Activated CD4-positive, alpha-beta T cell treated with anti-CD3 and anti-CD28 coated beads, Interleukin-2, Interleukin-4, amounts not matched to agents 100 ng/mL and 50 ng/mL, durations not matched to agents 16 hours and 8 hours (primary cell): Measurements from ENCODE around the gene TTC34.

ENCODE experiments used
- DNase-seq: peaks from one replicate; pipeline ENCODE4 v3.0.0-alpha.2; 2020; ENCODE audit warnings: low spot score

The TTC34 gene

DNA sequence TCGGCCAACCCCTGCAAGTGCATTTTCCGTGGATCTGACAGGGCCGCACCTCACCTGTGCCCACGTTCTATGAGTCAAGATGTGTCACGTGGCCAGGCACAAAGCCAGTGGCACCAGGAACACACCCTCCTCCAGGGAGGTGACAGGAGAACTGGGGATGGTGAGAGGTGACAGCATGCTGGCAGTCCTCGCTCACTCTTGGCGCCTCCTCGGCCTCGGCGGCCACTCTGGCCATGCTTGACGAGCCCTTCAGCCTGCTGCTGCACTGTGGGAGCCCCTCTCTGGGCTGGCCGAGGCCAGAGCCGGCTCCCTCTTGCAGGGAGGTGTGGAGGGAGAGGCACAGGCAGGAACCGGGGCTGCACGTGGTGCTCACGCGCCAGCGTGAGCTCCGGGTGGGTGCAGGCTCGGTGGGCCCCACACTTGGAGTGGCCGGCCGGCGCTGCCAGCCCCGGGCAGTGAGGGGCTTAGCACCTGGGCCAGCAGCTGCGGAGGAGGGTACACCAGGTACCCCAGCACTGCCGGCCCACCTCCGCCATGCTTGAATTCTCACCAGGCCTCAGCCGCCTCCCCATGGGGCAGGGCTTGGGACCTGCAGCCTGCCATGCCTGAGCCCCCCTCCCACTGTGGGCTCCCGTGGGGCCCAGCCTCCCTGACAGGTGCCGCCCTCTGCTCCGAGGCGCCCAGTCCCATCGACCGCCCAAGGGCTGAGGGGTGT lies 11.6 kb upstream of the TTC34 start:
- DNase-seq, result no peak

DNA sequence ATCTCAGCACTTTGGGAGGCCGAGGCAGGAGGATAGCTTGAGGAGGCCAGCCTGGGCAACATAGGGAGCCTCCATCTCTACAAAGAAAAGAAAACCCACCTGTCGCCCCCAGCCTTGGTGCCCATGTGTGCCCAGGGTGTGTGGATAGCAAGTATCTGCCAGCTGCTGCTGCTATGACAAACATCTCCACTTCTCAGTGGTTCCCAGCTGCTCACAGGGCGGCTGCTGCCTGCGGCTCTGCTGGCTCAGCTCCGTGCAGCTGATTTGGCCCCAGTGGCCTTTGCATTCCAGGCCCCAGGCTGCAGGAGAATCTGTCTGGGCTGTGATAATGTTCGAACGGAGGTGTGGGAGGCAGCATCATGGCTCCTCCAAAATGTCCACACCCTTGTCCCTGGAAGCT lies 10.6 kb upstream of the TTC34 start:
- no peak for DNase-seq

DNA sequence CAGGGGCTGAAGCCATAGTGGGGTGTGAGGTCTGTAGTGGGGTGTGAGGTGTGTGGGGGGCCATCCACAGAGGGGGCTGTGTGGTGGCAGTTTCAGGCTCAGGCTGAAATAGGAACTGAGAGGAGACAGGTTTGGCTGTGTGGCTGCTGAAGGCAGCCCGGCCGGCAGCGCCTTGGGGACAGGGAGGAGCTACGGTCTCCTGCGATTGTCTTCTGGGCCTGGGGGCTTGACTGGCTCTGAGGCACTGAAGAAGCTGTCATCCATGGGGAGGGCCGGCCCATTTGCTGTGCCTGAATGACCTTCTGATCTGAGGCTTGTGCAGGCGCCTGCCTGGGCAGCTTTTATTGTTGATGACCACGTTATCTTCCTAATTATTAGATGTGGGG lies 10.0 kb upstream of the TTC34 start:
- no peak for DNase-seq

DNA sequence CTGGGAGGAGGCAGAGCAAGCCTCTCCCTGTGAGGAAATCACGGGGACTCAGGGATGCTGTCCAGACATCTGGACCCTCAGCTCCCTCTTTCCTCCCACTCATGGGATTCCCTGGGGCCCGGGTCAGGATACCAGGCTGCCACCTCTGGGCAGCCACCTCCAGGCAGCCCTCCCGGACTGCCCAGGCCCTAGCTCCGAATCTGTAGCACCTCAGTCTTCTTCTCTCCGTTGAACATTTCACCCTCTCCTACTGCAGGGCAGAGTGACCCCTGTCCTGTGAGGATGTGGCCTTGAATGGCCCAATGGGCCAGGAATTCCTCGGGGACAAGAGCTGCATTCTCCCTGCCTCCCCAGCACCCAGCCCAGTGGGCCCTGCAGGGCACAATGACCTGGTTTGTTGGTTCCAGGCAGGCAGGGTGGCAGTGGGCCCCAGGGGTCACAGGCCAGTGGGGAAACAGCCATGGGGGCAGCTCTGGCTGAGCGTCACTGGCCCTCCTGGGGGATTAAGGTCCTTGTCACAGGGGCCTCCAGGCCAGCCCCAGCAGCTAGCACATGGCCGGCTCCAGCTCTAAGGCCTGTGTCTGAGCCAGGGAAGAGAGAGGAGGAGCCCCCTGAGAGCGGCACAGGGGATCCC lies 9.5 kb upstream of the TTC34 start:
- DNase-seq, result no peak

DNA sequence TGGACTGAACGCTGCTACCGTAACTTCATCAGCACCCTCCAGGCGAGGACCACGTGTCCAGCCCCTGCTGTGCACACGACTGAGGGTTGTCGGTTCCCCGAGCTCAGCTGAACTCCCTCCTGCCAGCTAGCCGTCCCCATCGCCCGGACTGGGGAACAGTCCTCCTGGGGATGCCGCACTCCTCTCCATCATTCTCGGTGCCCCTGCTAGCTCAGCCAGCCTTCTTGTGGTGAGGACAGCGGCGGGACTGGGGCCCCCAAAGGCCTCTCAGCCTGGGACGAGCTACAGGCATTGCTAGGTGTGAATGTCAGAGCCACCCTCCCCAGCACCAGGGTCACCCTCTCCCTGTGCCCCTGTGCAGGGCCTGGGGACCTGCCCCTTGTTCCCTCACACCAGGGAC lies 8.8 kb upstream of the TTC34 start:
- no peak for DNase-seq

DNA sequence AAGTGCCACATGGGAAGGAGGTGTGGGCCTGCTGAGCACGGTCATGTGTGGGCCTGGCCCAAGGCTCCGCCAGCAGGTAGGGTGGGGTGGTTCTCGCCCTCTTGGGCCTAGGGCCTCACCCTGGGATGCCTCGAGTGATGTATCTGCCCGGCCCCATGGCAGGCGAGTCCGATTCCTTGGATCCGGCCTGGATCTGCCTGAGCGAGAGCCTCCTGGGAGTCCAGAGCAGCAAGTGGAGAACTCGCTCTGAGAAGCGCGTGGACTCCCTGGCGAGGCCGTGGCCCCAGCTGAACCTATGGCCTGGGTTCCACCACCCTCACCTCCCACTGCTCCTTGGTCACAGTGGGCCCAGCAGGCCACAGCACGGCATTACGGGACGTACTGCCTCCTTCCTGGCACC lies 8.2 kb upstream of the TTC34 start:
- DNase-seq, result no peak

DNA sequence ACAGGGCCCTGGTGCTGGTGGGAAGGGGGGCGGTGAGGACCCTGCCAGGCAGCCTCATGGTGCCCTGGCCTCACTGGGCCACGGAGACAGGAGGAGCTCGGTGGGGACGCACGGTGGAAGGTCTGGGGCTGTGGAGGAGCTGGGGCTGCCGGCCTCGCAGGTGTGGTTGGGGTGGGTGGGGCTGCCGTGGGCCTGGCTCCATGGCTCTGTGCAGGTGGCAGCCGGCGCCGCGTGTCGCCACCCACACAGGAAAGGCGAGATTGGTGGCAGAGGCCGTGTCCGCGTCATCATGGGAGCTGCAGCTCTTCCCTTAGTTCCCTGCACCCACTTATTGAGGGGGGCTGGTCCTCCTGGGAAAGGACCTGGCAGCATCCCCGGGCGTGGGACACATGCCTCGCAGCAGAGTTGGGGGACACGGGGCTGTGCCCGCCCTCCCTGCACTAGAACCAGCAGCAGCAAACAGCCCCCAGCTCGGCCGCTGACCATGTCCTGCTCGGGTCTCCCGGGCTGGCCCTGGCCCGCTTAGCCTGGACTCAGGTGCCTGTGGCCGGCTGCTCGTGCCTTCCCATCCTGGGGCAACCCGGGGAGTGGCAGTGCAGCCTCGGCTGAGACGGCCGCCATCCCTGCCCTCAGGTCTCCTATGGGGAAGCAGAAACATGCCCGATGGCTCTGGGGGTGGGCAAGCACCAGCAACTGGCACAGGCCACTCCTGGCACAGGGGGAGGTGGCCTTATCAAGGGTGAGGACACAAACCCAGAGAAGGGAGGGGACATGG lies 7.5 kb upstream of the TTC34 start:
- no peak for DNase-seq

DNA sequence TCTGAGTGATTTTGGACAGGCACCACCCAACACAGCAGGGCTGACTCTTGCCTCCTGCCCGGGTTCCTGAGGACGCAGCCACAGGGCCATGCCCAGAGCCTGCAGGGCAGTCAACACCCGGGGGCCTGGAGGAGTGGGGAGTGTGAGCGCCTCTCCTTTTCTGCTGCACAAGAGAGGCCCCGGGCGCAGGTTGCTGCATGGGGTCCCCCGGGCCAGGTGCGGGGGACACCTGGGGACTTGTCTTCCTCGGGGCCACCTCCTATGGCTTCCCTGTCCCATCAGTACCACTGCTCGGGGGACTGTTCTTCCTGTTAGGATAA lies 6.9 kb upstream of the TTC34 start:
- no peak for DNase-seq

DNA sequence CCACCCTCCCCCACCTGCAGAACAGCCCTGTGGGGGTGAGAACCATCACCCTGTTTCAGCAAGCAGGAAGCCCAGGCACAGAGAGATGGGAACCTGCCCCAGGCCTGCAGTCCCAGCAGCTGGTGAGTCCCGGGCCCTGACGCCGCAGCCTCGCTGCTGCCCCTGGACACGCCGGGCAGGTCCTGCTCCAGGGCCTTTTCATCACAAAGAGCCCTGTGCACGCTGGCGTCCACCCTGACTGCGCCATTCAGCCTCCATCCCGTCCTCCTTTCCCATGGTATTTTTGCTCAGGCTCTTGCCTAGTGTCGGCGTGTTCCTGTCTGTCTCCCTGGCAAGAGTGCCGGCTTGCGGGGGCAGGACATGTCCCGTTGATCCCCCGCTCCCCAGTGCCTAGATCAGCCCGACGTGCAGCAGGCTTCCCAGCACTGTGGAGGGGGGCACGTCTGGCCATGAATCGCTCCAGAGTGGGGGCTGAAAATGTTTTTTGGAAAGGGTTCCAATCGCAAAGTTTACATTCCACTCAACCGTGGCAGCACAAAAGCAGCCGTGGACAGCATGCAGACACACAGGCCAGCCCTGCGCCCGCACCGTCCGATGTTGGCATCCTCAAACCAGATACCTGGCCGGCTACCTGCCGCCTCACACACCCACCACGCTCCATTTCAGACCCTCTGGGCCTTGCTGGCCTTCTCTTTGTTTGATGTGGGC lies 6.3 kb upstream of the TTC34 start:
- DNase-seq, result no peak

DNA sequence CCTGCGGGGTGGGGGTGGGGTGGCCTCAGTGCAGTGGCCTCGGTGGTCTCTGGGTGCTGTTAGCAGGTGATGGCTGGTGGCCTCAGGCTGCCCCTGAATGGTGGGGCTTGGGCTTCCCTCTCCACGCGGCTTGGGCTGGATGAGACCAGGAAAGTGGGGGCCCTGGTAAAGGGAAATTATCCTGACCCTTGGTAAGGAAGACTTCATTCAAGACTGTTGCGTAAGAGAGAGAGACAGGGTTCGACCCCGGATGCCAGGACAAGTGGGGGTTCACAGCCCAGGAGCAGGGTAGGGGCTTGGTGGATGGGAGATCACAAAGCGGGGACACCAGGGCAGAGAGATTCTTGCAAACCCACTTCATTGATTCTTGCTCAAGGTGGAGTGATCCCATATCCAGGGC lies 5.5 kb upstream of the TTC34 start:
- DNase-seq, result no peak

DNA sequence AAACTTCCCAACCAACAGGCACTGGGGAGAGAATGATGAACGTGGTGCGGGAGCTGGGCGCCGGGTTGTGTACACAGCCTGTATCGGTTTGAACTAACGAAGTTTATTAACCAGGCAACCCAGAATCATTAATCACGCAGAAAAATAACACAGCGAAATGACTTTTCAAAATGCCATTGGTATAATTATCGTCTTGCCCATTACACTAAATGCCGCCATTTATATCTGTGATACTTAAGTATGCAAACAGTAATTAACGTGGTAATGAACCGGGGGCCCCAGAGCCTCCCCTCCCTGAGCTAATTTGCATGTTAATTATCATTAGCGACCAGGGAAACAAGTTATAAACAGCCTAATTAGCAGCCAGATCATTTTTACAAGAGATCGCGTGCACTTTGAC lies 5.1 kb upstream of the TTC34 start:
- DNase-seq, result no peak

DNA sequence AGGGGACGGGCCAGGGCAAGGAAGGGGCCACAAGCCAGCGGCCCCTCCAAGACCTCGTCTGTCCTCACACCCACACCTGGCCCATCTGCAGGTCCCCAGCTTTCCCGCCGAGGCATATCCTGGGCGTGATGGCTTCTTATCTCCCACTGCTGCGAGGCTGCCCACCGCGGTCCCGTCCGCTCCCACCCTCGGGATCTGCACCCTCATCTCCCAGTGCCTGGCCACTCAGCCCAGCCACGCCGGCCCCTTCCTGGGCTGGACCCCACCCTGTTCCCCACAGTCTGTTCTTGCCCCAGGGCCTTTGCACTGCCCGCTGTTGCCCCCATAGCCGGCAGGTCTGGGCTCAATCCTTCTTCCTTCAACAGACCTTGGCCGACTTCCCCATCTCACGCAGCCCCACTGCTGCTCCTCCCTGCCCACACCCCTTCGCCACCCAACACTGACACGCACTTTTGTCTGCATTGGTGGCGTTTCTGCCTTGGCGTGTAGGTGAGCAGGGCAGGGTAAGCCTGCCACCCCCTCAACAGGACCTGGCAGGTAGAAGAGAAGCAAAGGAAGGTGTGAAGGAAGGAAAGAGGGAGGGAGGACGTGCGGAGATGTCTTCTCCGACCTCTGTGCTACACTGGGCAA lies 4.4 kb upstream of the TTC34 start:
- no peak for DNase-seq

DNA sequence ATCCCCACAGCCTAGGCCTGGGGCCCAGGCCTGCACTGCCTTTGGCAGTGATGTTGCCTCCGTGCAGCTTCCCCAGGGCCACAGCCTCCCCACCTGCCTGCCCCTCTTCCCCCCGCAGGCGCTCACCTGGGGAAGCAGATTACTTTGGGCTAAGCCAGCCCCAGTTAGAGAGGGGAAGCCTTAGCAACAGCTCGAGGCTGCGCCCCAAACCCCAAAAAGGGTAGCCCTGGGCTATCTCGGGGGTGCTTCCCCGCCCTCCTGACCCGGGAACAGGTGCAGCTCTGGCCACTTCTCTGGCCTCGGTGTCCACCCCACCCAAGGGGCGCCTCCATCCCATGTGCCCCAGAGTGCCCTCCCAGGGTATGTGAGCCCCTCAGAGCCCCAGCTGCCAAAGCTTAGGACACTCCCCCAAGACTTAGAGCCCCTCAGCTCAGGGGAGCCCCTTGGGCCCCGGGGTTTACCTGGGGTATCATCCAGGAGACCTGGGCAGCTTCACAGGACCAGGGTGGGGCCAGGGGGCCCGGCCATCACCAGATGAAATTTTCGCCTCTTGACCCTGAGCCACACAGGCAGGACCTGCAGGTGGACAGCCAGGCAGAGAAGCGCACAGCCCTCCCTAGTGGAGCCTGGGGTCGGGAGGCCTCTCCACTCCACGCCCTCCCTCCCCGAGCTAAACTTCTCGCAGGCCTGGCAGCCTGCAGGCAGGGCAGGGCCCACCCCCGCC lies 3.3 kb upstream of the TTC34 start:
- DNase-seq, result no peak

DNA sequence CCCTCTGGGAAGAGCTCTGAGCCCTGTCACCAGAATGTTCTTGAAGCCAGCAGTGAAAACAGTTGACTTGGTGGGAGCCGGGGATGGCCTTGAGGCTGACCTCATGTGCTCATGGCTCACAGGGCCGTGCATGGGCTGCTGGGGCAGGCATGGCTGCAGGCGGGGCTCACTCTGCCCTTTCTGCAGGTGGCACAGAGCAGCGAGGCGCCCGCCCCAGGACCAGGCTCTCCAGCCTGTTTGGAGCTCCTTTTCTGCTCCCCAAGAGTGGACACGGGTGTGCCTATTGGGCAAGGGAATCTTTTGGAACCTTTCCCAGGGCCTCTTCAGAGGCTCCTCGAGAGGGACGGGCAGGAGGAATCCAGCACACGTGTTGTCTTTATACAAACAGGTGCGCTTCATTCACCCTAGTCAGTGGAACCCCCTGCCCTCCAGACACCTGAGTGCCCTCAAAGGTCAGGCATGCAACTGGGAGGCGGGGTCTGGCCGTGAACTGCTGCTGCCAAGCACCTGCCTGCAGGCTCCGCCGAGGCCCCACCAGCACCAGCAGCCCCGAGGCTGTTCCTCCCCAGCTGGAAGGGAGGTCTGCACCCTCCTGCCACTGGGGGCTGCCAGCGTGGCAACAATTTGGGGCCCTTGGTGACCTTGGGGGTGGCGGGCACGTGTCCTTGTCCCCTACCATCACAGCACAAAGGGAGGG lies 2.6 kb upstream of the TTC34 start:
- no peak for DNase-seq

DNA sequence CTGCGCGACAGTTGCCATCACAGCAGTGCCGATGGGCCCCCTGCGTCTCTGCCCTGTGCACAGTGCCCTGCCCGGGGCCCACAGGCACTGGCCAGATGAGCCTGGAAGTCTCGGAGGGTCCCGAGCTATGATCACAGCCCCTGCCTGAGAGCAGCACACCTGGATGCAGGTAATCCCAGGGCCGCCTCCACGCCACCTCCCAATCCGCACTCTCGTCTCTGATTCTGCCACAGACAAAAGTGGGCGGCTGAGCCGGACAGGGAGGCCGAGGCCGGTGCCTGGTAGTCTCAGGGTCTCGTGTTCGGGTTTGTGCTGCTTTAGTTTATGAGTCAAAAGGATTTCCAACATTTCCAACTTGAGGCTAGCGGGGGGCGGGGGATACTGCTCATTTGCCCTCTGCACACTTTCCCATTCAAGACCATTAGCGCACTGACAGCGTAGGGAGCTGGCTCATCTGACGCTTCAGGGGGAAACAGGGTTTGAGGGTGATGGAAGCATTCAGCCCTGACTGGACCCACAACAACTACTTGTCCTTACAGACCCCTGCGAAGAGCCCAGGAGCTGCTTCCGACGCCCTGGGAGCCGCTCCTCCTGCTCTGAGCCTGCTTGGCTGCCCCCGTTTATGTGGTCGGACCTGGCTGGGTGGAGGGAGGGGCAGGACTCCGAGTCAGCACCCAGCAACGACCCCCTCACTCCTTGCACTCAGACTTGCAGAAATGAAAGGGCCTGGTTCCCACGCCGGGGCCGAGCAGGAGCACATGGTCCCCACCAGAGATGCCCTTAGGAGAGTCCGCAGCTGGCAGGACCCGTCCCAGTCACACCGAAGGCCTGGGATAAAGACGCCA lies 1.8 kb upstream of the TTC34 start:
- DNase-seq, result no peak

DNA sequence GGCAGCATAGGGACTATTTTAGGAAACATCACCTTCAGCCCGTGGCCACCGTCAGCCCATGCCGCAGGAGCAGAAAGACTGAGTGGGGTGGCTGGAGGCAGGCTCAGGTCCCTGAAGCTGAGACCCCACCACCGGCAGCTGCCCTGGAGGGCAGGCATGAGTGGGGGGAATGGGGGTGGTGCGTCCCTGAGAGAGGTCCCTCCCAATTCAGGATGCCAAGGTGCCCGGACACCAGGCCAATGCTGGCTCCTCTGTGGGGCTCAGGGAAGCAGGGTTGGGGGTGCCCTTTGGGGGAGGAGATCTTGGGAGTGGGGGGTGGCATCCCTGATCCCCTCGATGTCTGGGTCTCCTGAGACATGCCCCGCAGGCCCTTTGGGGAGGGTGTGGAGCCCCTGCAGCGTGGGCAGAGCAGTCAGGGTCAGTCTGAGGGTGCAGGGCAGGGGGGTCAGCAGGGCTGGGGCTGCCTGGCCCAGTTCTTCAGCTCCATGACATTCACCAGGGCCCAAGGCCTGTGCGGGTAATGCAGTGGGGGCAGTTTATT lies 998 bp upstream of the TTC34 start:
- no peak for DNase-seq

DNA sequence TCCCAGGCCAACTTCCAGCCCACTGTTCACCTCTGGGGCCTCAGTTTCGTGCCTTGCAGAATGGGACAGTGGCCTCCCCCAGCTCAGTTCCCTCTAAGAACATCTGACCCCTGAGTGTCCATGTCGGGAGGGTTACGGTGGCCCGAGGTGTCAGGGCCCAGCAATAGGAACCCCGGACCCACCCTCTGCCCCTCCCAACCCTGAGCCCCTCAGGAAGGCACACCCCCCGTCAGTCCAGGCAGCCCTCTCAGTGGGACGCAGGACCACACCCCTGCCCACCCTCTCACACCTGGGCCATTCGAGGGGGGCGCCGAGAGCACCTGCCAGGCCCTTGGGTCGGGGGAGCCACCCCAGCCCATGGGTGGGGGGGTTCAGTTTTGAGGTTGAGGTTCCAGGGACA lies 447 bp downstream of the TTC34 start:
- DNase-seq, result no peak

DNA sequence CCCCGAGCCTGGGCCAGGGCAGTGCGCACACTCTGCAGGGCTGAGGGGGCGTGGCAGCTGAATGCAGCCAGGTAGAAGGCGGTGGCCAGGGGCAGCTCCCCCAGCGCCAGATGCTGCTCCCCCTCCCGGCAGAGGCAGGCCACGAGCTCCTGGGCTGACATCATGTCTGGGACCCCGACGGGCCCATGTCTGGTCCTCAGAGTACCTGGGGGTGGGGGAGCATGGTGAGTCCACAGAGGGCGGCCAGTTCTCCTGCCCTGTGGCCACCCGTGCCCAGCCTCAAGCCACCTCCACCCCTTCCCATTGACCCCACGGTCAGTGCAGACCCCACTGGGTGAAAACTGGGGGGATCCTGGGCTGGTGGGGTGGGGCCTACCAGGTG lies 838 bp downstream of the TTC34 start:
- DNase-seq, result no peak

DNA sequence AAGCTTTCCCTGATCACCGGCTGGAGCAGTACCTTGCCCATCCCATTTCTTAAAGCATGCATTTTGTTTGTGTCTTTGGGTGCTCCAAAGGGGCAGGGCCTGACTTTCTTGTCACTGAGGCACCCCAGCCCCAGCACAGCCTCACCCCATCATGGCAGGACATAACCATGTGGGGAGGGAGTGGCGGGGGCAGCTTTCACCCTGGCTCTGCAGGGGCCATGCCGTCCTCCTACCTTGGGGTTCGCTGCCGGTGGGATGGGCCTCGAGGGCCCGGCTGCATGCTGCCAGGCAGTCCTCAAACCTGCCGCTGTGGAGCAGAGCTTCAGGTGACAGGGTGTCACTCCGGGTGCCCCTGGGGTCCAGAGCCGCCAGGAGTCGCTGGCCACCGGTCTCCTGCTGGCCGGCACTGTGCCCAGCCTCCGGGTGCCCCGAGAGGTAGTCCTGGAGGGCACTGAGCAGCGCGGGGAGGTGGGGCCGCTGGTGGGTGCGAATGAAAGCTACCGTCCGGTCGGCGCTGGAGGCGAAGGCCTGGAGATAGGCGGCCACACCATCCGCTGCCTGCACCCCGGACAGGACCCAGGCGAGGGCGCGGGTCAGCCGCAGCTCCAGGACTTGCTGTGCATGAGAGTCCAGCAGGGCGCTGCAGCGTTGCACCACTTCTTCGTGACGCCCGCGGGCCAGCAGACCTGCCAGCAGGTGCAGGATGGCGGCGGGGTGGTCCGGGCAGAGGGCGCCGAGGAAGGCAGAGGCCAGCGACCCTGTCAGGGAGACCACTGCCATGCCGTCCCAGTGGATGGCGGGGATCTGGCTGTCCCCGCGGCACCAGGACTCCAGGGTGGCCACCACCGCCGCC lies 1.5 kb downstream of the TTC34 start:
- DNase-seq, result no peak
